Keratinocyte (primary cell): ENCODE results near the gene ENOSF1. TPM values are rescaled to one million over a fixed set of nuclear protein-coding genes. Genes with fewer than 3 reads are reported as not detected.

Experiments used
- DNase-seq: peaks from one replicate; pipeline ENCODE4 v3.0.0-alpha.2; 2011; ENCODE audit warnings: low read depth, missing footprints, low spot score
- FAIRE-seq: peaks from 2 replicates; lab custom pipeline; 2011; peaks lifted over from hg19 to GRCh38; lab: Jason Lieb, UNC
- H2AFZ ChIP-seq: 2 replicates; pipeline ENCODE4 v1.6.0; 2012; ENCODE audit warnings: low read length, control low read depth, inconsistent platforms; ENCODE audit not compliant: control insufficient read depth
- H3K27ac ChIP-seq: 2 replicates; pipeline ENCODE4 v1.5.1; 2011; ENCODE audit warnings: low read length; ENCODE audit not compliant: control insufficient read depth, insufficient read depth
- H3K27me3 ChIP-seq: 3 replicates; pipeline ENCODE4 v1.6.0; 2011; ENCODE audit warnings: low read length; ENCODE audit not compliant: control insufficient read depth, insufficient read depth; ENCODE audit errors: extremely low read depth
- H3K36me3 ChIP-seq, 2 experiments: 2 replicates in 1 of 2; 3 replicates in 1 of 2; pipeline ENCODE4 v1.5.1; 2011; ENCODE audit warnings: low read length in 2 of 2, mild to moderate bottlenecking in 1 of 2; ENCODE audit not compliant: control insufficient read depth in 2 of 2, insufficient read depth in 2 of 2; ENCODE audit errors: extremely low read depth in 1 of 2
- H3K4me1 ChIP-seq: 3 replicates; pipeline ENCODE4 v1.5.1; 2011; ENCODE audit warnings: low read length; ENCODE audit not compliant: control insufficient read depth, insufficient read depth; ENCODE audit errors: extremely low read depth
- H3K4me2 ChIP-seq: 3 replicates; pipeline ENCODE4 v1.6.0; 2011; ENCODE audit warnings: low read depth, low read length; ENCODE audit not compliant: control insufficient read depth, insufficient read depth; ENCODE audit errors: extremely low read depth
- H3K4me3 ChIP-seq, 3 experiments: fragments of 200-600 bp in 1 of 3; sonication (generic) in 1 of 3; 2 replicates in 2 of 3; 3 replicates in 1 of 3; pipeline ENCODE4 v1.5.1; 2011 to 2016; ENCODE audit warnings: low read length in 3 of 3, mild to moderate bottlenecking in 3 of 3, control low read depth in 2 of 3, inconsistent platforms in 1 of 3, low read depth in 1 of 3, mixed read lengths in 1 of 3, mixed run types in 1 of 3, moderate library complexity in 1 of 3; ENCODE audit not compliant: control insufficient read depth in 2 of 3, insufficient read depth in 2 of 3; ENCODE audit errors: extremely low read depth in 1 of 3
- H3K79me2 ChIP-seq: 2 replicates; pipeline ENCODE4 v1.6.0; 2012; ENCODE audit warnings: low read length; ENCODE audit not compliant: control insufficient read depth, insufficient read depth
- H3K9ac ChIP-seq: 3 replicates; pipeline ENCODE4 v1.6.0; 2011; ENCODE audit warnings: low read length; ENCODE audit not compliant: control insufficient read depth, insufficient read depth; ENCODE audit errors: extremely low read depth
- H3K9me1 ChIP-seq: 3 replicates; pipeline ENCODE4 v1.6.0; 2011; ENCODE audit warnings: low read length; ENCODE audit not compliant: control insufficient read depth, insufficient read depth; ENCODE audit errors: extremely low read depth
- H3K9me3 ChIP-seq: 2 replicates; pipeline ENCODE4 v1.5.1; 2012; ENCODE audit warnings: low read depth, low read length; ENCODE audit not compliant: control insufficient read depth
- H4K20me1 ChIP-seq: 3 replicates; pipeline ENCODE4 v1.6.0; 2011; ENCODE audit warnings: low read length; ENCODE audit not compliant: control insufficient read depth, insufficient read depth; ENCODE audit errors: extremely low read depth
- EZH2 ChIP-seq: IDR thresholded peaks from one replicate; pipeline ENCODE4 v1.6.1; 2012; ENCODE audit warnings: inconsistent platforms, mild to moderate bottlenecking, low read length, moderate library complexity
- dilution Hi-C: fragments of 300-500 bp; cut with MboI; formaldehyde crosslinking; loops from one replicate; pipeline ENCODE4 v1.7.0; 2020; ENCODE audit warnings: low sequenced_read_pairs; ENCODE audit not compliant: extremely low pct_ligation_motif_present
- polyA plus RNA-seq, 5 experiments: library from polyadenylated mRNA; depleted of rRNA in 3 of 5; stranded (reverse) in 3 of 5; stranded (forward) in 1 of 5; unstranded in 1 of 5; fragments of >200 nt; gene quantifications; 1 replicate in 1 of 5; 2 replicates in 3 of 5; 3 replicates in 1 of 5; pipeline versions ENCODE4 v1.2.1 to v1.2.3, GENCODE V29; 2011 to 2012; ENCODE audit warnings: missing spikeins in 2 of 5, low read depth in 1 of 5, low replicate concordance in 1 of 5
- TF ChIP-seq, protein P1 (sequence below), 3 experiments: IDR thresholded peaks in 1 of 3; conservative IDR thresholded peaks in 1 of 3; optimal IDR thresholded peaks in 1 of 3; 2 replicates in 2 of 3; 3 replicates in 1 of 3; pipeline versions ENCODE3 to v1.5.1; 2011; ENCODE audit warnings: low read length in 3 of 3, mild to moderate bottlenecking in 3 of 3, moderate library complexity in 2 of 3, control low read depth in 1 of 3, inconsistent platforms in 1 of 3; ENCODE audit not compliant: insufficient read depth in 2 of 3; ENCODE audit errors: extremely low read depth in 1 of 3

ENOSF1 gene
- polyA plus RNA-seq, 1 donor (not counting 4 experiments of a cell fraction or from before 2014, with no cell fraction given) = 27.6 TPM

DNA sequence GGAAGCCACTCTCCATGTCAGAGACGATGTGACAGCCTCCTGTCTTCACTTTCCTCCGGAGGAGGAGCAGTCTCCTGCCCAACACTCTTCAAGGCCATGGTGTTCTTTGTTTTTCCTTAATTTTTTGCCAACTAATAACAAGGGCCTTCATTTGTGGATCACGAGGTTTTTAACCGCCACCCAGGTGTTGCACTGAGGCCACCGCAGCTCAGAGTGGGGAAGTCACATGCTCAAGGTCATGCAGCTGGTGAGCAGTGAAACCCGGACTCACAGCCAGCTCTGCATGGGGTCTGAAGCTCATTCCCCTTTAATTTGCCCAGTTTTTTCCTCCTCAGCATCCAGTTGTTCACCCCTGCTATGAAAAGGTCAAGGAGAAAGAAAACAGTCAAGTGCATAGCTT is 19.6 kb downstream of the ENOSF1 start:
- Histone ChIP-seq H2AFZ (no peak overlapping the region), H3K4me1 (no peaks in the 10 kb centered on the region), H3K27ac (no peak overlapping the region), H3K9me3 (no peaks in the 10 kb centered on the region), H3K4me3 (no peak overlapping the region), H4K20me1 (no peaks in the 10 kb centered on the region), H3K4me2 (no peak overlapping the region), H3K9me1 (no peaks in the 10 kb centered on the region), H3K27me3 (no peaks in the 10 kb centered on the region), H3K36me3 (peaks cover 12 to 14% of the 10 kb centered on the region in 2 experiments), H3K9ac (no peak overlapping the region), H3K79me2 (no peaks in the 10 kb centered on the region)
- TF ChIP-seq EZH2 = no peak
- TF ChIP-seq, protein P1, sequence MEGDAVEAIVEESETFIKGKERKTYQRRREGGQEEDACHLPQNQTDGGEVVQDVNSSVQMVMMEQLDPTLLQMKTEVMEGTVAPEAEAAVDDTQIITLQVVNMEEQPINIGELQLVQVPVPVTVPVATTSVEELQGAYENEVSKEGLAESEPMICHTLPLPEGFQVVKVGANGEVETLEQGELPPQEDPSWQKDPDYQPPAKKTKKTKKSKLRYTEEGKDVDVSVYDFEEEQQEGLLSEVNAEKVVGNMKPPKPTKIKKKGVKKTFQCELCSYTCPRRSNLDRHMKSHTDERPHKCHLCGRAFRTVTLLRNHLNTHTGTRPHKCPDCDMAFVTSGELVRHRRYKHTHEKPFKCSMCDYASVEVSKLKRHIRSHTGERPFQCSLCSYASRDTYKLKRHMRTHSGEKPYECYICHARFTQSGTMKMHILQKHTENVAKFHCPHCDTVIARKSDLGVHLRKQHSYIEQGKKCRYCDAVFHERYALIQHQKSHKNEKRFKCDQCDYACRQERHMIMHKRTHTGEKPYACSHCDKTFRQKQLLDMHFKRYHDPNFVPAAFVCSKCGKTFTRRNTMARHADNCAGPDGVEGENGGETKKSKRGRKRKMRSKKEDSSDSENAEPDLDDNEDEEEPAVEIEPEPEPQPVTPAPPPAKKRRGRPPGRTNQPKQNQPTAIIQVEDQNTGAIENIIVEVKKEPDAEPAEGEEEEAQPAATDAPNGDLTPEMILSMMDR (optimal IDR thresholded peaks at IDR 0.05 in 1 of 3, IDR thresholded peaks at IDR 0.05 in 1 of 3, conservative IDR thresholded peaks at IDR 0.05 in 1 of 3; ENCODE audit: extremely low read depth in 1 of 3, insufficient read depth in 2 of 3, low read length in 3 of 3) = no peak
- DNase-seq = no peak
- FAIRE-seq = no peak
- dilution Hi-C loops = no loop called here

GRCh38 chr18:688323-688722 is 24.1 kb downstream of the ENOSF1 start:
- no peak overlapping the region for H2AFZ ChIP-seq
- no peaks in the 10 kb centered on the region for H3K79me2 ChIP-seq
- no peaks in the 10 kb centered on the region for H3K9me1 ChIP-seq
- no peaks in the 10 kb centered on the region for H3K27me3 ChIP-seq
- no peaks in the 10 kb centered on the region for H4K20me1 ChIP-seq
- H3K36me3 ChIP-seq = peaks cover 16 to 24% of the 10 kb centered on the region in 2 experiments
- no peak overlapping the region for H3K9ac ChIP-seq
- TF ChIP-seq EZH2 = no peak
- TF ChIP-seq, protein P1 (optimal IDR thresholded peaks at IDR 0.05 in 1 of 3, IDR thresholded peaks at IDR 0.05 in 1 of 3, conservative IDR thresholded peaks at IDR 0.05 in 1 of 3; ENCODE audit: extremely low read depth in 1 of 3, insufficient read depth in 2 of 3, low read length in 3 of 3) = no peak
- H3K27ac ChIP-seq = no peak overlapping the region
- DNase-seq (no peak), FAIRE-seq (no peak)
- no peak overlapping the region for H3K4me3 ChIP-seq
- dilution Hi-C loops = no loop called here
- H3K9me3 ChIP-seq = no peaks in the 10 kb centered on the region
- no peaks in the 10 kb centered on the region for H3K4me1 ChIP-seq
- no peak overlapping the region for H3K4me2 ChIP-seq
